Measurements from ENCODE around the gene NKAIN4. TPM values are rescaled to one million over a fixed set of nuclear protein-coding genes. Genes with fewer than 3 reads are reported as not detected.

NKAIN4 gene
- total RNA-seq, 4 donors from 2014 or later: not detected

DNA sequence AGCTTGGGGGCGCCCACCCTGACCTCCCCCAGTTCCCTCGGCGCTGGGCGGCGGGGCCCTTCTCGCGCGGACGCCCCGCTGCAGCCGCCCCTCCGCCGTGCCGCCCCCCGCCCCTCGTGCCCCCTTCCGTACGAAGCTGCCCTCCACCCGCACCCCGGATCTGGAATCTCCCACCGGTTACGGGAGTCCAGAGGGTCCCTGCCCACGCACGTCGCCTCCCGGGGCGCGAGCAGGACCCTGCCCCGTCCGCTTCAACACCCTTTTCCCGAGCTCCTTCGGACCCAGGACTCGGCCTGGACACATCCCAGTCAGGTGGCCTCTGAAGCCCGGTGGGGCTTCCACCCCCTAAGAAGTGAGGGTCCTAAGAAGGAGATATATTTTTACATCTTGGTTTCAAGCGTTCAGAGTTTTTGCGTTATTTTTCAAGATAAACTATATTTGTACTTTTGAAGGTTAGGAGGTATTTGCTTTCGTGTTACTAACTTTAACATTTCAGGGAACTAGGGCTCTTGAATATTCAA lies 18.9 kb upstream of the NKAIN4 start:
- TF ChIP-seq POLR2A (IDR thresholded peaks at IDR 0.05): no peak
- TF ChIP-seq, protein P1, sequence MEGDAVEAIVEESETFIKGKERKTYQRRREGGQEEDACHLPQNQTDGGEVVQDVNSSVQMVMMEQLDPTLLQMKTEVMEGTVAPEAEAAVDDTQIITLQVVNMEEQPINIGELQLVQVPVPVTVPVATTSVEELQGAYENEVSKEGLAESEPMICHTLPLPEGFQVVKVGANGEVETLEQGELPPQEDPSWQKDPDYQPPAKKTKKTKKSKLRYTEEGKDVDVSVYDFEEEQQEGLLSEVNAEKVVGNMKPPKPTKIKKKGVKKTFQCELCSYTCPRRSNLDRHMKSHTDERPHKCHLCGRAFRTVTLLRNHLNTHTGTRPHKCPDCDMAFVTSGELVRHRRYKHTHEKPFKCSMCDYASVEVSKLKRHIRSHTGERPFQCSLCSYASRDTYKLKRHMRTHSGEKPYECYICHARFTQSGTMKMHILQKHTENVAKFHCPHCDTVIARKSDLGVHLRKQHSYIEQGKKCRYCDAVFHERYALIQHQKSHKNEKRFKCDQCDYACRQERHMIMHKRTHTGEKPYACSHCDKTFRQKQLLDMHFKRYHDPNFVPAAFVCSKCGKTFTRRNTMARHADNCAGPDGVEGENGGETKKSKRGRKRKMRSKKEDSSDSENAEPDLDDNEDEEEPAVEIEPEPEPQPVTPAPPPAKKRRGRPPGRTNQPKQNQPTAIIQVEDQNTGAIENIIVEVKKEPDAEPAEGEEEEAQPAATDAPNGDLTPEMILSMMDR (IDR thresholded peaks at IDR 0.05 in 4 of 5, conservative IDR thresholded peaks at IDR 0.05 in 1 of 5): no peak
- no peak for DNase-seq
- Histone ChIP-seq H3K27ac (peak overlapping the region; percentile 50 to 67 (median 63)), H3K36me3 (peaks cover 0 to 25% of the 10 kb centered on the region in 2 donors), H3K4me1 (peaks cover 19 to 24% of the 10 kb centered on the region in 2 donors), H3K4me3 (peak overlapping the region; percentile 84 to 99 (median 93)), H3K27me3 (peaks cover 6 to 16% (median 14%) of the 10 kb centered on the region in 3 donors), H3K9me3 (no peaks in the 10 kb centered on the region)
- ATAC-seq: no peak
- intact Hi-C loops (cut with DNase I; ENCODE audit: low total_unique reads) (loop anchor here (2.0 kb wide), 1 partner anchor 56 kb away; the partner anchor contains the start of gene YTHDF1), in situ Hi-C loops (cut with MboI; ENCODE audit: low sequenced_read_pairs in 4 of 4) (no loop called here)

DNA sequence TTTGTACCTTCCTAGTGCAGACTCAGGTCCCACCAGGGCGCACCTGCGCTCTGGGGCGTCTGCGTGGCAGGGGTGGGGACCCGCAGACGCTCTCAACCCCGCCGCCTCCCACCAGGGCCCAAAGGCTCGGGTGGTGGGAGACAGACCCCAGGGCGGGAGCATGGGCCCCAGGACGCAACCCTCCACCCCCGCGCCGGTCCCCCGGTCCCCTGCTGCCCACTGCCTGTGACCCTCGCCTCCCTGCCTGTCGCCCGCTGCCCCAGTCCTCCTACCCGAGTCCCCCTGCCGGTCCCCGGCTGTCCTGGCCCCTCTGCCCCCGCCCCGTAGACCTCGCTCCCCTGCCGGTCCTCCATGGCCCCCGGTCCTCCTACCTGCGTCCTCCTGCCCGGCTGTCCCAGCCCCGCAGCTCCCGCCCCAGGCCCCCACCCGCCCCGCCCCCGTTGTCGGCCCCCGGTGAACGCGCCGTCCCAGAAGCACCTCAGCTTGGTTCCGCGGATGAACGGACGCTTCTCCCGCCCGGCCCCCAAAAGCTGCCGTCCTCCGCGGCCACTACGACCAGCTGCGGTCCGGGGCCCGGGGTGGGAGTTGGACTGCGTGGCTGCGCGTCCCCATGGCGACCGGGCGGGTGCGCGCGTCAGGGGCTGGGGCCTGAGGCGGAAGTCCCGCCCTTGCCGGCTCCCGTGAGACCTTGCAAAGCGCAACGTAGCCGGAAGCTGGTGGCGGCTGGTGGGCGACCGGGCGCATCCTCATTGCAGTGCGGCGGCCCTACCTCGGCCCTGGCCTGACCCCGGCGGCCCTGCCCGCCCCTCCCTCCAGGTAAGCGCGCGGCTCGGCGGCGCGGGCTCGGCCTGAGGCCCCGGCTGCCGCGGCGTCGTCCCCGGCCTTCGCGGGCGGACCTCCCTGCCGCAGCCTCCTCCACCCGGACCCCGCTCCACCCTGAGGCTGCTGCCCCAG lies 18.1 kb upstream of the NKAIN4 start, which contains the start of gene ARFGAP1:
ARFGAP1 (plus strand) TSS at position 709 of the 954 bp plus-strand sequence. CDS start 2,768 bp downstream, outside the sequence.
- DNase-seq (peak; percentile 76 to 80), ATAC-seq (peak; percentile 86 to 96)
- peaks cover 12 to 21% (median 21%) of the 10 kb centered on the region in 3 donors for H3K27me3 ChIP-seq
- peak within 1 kb of the TSS; percentile 50 to 67 (median 63) for H3K27ac ChIP-seq
- H3K36me3 ChIP-seq: peaks cover 0 to 18% of the 10 kb centered on the region in 2 donors
- intact Hi-C loops (cut with DNase I; ENCODE audit: low total_unique reads) (loop anchor here (2.0 kb wide), 1 partner anchor 56 kb away; the partner anchor contains the start of gene YTHDF1), in situ Hi-C loops (cut with MboI; ENCODE audit: low sequenced_read_pairs in 4 of 4) (no loop called here)
- peak within 1 kb of the TSS; percentile 84 to 99 (median 93) for H3K4me3 ChIP-seq
- TF ChIP-seq, protein P1 (IDR thresholded peaks at IDR 0.05 in 4 of 5, conservative IDR thresholded peaks at IDR 0.05 in 1 of 5): no peak
- peak; percentile 57 to 77 for TF ChIP-seq POLR2A (IDR thresholded peaks at IDR 0.05)
- no peaks in the 10 kb centered on the region for H3K9me3 ChIP-seq
- H3K4me1 ChIP-seq: peaks cover 19 to 24% of the 10 kb centered on the region in 2 donors

- H3K27ac ChIP-seq: no peak overlapping the region
- in situ Hi-C loops (cut with MboI; ENCODE audit: low sequenced_read_pairs in 4 of 4) (no loop called here), intact Hi-C loops (cut with DNase I; ENCODE audit: low total_unique reads) (no loop called here)
- TF ChIP-seq, protein P1 (IDR thresholded peaks at IDR 0.05 in 4 of 5, conservative IDR thresholded peaks at IDR 0.05 in 1 of 5): no peak
- TF ChIP-seq POLR2A (IDR thresholded peaks at IDR 0.05): no peak
- ATAC-seq (no peak), DNase-seq (no peak)
- peaks cover 21 to 33% (median 29%) of the 10 kb centered on the region in 3 donors for H3K27me3 ChIP-seq
- H3K9me3 ChIP-seq: no peaks in the 10 kb centered on the region
- peaks cover 24% of the 10 kb centered on the region in 2 donors for H3K4me1 ChIP-seq
- no peak overlapping the region for H3K4me3 ChIP-seq
- peaks cover 0 to 2% of the 10 kb centered on the region in 2 donors for H3K36me3 ChIP-seq
Observed at GRCh38 chr20:63270606-63271325, 16.5 kb upstream of the NKAIN4 start.

DNA sequence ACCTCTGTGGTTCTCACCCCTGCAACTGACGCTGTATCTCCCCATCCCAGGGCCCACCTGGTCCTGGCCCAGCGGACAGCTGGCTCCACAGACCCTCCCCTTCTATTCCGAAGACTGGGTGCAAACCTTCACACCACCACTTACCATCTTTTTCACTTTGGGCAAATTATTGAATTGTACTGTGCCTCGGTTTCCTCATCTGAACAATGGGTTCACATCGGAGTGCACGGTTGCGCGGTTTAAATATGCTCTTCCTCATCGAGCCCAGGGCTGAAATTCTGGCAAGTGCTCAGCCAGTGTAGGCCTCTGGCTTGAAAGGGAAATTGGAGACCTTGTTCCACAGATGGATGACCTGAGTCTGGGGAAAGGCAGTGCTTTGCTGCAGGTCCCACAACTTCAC lies 15.5 kb upstream of the NKAIN4 start:
- no peak overlapping the region for H3K27ac ChIP-seq
- peaks cover 22 to 40% (median 37%) of the 10 kb centered on the region in 3 donors for H3K27me3 ChIP-seq
- H3K4me3 ChIP-seq: no peak overlapping the region
- in situ Hi-C loops (cut with MboI; ENCODE audit: low sequenced_read_pairs in 4 of 4) (no loop called here), intact Hi-C loops (cut with DNase I; ENCODE audit: low total_unique reads) (no loop called here)
- no peak for ATAC-seq
- DNase-seq: no peak
- H3K4me1 ChIP-seq: peaks cover 19 to 24% of the 10 kb centered on the region in 2 donors
- TF ChIP-seq POLR2A (IDR thresholded peaks at IDR 0.05): no peak
- TF ChIP-seq, protein P1 (IDR thresholded peaks at IDR 0.05 in 4 of 5, conservative IDR thresholded peaks at IDR 0.05 in 1 of 5): no peak
- H3K36me3 ChIP-seq: no peaks in the 10 kb centered on the region
- H3K9me3 ChIP-seq: no peaks in the 10 kb centered on the region

All from gastrocnemius medialis (tissue), 4 donors.